Umbilical cord (tissue), 2 donors: ENCODE measurements around the gene FOXC2. TPM values are rescaled to one million over a fixed set of nuclear protein-coding genes. Genes with fewer than 3 reads are reported as not detected.

Source experiments
- DNase-seq: peaks from one replicate; pipeline ENCODE4 v3.0.0-alpha.2; 2015; ENCODE audit warnings: low spot score
- total RNA-seq: library from RNA; depleted of rRNA; stranded (reverse); fragments of >200 nt; gene quantifications from one replicate; pipeline ENCODE4 v1.2.3, GENCODE V29; 2014; ENCODE audit warnings: low replicate concordance; ENCODE audit not compliant: insufficient read depth

FOXC2 gene
- total RNA-seq, 1 donor from 2014 or later: 1.2 TPM

DNA sequence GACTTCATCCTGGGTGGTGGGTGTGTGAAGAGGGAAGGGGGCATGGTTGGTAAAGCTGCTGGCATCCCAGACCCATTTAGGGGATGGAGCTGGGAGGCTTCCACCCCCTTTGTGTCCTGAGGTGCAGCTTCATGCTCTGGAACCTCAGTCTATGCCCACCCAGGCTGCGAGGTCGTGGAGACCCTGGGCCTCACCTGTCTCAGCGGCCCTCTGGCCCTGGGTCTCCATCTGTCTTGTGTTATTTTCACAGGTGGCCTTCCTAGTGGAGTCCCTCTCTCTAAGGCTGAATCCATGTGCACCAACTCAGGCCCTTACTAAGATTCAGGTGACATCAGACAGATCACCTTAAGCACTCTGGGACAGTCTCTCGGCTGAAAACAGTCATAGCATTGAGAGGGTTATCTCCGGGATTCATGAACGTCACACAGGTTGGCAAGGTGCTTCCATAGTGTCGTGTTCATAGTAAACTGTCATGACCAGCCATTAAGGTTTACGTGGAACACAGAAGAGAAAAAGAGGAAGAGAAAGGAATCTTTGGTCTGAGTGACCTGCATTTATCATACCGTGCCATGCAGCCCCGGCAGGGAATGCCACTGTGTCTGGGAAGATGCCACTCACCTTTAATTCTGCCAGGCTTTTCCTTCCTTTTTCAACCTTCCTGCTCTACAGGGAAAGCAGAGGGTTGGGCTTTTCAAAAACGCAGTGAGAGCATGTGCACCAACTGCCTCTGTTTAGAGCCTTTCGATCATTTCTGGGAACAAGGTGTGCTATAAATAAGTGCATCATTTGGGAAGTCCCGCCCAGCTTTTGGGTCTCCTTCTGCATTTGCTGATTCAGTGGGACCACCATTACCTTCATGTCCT is 7.2 kb downstream of the FOXC2 start:
- no peak for DNase-seq

DNA sequence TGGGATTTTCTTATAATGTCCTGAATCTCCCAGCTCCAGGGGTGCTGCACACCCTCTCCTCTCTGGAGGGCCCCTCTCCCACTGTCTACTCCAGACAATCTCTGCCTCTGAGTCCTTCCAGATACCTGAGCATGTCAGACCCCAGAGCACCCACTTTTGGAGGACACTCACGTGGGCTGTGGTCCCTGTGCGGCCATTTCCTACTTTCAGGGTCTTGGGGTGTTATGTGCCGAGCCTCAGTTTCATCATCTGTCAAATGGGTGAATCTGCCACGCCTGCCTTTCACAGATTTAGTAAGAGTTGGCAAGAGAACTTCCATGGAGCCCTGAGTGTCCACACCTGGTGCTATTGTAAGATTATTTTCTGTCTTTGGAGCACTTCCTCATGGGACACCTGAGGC is 8.0 kb downstream of the FOXC2 start:
- no peak for DNase-seq

DNA sequence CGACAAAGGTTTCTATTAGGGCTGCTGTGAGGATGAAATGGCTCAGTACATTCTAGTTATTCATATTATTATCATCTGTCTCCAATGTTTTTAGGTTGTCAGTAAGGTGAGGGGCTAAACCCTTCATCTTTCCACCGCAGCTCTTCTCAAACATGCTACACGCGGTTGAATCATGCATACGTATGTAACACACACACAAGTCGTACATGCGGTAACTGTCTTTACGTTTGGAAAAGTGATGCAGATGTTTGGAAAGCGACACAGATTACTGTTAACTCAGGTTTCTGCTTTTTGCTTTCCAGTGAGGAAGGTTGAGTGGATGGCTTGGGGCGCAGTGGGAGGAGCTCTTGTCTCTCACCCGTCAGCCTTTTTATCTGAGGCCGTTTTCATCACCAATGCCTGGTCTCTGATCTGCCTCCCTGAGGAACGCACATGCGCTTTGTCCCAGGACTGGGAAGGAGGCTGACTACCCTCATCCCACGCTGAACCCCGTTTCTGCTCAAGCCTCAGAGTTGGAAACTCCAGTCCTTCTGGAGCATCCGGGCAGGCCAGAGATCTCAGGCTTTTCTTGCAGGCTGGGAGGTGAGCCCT is 8.6 kb downstream of the FOXC2 start:
- no peak for DNase-seq

DNA sequence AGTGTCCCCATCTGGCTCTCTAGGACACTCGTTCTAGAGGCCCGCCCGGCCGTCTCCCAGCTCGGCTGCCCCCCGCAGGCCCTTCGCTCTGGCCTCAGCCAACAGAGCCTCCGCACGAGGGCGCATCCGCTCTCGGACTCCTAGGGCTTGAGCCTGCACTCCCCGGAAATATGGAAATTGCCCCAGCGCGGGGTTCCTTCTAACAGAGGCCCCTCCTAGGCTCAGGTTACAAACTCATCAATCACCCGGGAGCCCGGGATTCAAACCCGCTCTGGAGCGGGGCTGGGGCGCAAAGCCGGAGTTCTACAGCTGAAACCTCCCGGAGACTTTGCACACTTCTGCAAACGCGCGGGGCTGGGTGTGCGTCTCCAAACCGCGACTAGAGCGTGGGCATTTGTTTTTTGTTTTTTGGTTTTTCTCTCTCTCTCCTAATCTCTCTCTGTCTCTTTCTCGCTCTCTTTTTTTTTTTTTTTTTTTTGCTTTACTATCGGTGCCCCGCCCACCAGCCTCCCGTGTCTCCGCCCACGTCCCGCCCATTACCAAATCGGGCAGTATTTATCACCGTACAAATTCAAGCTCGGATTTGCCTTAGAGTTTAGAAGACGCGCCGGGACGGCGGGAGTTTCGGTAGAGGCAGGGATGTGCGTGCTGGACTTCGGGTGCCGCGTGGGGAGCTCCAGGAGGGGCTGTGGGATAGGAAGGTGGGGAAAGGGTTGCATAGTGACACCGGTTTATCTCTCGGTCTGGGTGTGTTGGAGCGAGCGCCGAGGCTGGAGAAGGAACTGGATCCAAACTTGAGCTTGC is 9.3 kb downstream of the FOXC2 start:
- peak; percentile 78 for DNase-seq

DNA sequence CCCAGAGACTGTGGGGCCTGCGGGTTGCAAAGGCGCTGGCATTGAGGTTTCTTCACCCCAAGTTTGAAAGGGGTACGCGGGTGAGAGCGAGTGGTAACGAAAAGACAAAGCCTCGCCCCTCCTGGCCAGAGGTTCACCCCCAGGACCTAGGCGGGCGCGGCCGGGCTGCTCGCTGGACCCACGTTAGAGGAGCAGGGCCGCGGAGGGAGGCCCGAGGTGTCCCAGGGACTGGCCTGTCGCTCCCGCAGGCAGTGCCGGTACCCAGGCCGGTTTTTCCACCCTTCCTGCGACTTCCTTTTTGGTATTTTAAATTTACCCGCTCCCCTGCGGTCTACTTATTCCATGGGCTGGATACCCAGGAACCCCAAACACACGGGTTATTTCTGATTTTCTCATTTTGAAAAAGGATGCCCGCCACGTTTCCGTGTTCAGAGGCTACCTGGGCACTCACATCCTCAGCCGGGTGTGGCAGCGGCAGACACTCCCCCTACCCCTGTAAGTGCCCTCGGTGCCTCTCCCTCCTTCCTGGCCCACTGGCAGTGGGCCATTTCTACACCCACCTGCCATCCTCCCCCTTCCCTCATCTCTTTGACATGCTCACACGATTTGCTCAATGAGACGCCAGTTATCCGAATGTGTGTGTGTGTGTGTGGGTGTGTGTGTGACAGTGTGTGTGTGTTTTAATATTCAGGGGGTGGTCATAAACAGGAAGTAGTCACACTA is 10.1 kb downstream of the FOXC2 start:
- no peak for DNase-seq

DNA sequence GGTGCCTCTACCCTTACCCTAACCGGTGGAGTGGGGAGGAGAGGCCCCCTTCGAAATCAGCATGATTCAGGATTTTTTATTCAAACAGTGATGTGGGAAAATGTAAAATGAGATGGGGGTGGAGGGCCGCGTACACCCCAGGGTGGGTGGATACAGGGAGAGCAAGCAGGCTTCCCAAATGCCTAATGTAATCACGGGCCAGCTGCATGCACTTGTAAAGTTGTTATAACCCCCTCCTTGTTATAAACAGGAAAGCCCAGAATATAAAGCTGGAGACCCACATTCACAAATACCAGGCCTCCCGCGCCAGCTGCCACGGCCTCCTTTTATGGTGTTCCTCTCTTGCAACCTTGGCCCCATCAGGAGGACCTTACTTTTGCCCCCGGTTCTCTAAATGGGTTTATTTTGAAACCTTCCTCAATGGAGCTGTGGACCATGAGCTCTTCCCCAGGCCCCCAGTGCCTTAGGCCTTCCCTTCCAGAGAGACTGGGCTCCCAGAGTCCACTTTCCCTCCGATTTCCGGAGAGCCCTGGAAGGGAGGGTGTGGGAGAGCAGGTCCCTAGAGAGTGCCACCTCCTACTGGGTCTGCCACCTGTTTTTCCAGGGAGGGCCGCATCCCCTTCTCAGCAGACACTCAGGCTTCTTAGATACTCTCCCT is 10.8 kb downstream of the FOXC2 start:
- no peak for DNase-seq

DNA sequence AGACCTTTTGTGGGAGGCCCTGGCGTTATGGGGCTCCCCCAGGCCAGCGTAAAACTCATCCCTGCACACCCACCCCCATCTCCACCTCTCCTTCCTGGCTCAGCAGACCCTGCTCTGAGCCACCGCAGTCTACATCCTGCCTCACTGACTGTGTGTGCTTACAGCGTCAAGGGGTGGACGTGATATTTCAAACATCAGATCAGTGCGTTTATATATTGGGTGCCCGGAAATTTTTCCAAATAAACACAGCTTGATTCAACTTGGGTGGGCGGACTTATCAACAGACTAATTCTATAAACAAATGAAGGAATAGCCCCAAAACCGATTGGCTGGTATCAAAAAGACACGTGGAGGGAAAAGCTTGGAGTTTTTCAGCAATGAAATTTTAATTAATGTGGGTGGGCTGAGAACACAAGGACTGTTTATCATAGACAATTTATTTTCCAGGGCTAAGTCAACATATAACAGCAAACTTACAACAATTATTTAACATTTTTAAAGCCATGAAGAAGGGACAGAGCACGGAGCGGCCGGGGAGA is 11.5 kb downstream of the FOXC2 start, which contains the start of gene FOXL1:
Gene FOXL1, plus strand, starts transcription at position 489 of the 539 bp plus-strand sequence. CDS start 175 bp downstream, outside the sequence.
- no peak for DNase-seq

DNA sequence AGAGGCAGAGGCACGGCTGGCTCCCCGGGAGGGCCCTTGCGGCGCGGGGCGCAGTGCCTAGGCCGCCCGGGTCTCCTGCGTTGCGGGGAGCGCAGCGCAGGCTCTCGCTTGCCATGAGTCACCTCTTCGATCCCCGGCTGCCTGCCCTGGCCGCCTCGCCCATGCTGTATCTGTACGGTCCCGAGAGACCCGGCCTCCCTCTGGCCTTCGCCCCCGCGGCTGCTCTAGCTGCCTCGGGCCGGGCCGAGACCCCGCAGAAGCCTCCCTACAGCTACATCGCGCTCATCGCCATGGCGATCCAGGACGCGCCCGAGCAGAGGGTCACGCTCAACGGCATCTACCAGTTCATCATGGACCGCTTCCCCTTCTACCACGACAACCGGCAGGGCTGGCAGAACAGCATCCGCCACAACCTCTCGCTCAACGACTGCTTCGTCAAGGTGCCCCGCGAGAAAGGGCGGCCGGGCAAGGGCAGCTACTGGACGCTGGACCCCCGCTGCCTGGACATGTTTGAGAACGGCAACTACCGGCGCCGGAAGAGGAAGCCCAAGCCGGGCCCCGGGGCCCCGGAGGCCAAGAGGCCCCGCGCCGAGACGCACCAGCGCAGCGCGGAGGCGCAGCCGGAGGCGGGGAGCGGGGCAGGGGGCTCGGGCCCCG is 12.1 kb downstream of the FOXC2 start:
- DNase-seq: no peak

DNA sequence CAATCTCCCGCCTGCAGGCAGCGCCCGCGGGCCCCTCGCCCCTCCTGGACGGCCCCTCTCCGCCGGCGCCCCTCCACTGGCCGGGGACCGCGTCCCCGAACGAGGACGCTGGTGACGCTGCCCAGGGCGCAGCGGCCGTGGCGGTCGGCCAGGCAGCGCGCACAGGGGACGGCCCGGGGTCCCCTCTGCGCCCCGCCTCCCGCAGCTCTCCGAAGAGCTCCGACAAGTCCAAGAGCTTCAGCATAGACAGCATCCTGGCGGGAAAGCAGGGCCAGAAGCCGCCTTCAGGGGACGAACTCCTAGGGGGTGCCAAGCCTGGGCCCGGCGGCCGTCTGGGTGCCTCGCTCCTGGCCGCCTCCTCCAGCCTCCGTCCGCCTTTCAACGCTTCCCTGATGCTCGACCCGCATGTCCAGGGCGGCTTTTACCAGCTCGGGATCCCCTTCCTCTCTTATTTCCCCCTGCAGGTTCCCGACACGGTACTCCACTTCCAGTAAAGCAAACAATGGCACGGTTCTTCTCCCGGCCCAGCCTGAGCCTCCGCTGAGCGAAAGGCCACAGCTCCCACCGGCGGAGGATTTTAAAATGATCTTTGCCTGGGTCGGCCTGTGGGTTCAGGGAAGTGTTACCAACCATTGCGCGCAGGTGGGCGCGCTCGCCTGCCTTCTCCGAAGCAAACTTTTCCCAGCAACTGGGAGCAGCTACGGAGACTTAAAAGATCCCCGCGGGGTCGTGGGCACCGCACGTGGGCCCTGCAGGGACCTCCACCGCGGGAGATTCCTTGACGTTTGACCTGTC is 12.8 kb downstream of the FOXC2 start:
- no peak for DNase-seq

DNA sequence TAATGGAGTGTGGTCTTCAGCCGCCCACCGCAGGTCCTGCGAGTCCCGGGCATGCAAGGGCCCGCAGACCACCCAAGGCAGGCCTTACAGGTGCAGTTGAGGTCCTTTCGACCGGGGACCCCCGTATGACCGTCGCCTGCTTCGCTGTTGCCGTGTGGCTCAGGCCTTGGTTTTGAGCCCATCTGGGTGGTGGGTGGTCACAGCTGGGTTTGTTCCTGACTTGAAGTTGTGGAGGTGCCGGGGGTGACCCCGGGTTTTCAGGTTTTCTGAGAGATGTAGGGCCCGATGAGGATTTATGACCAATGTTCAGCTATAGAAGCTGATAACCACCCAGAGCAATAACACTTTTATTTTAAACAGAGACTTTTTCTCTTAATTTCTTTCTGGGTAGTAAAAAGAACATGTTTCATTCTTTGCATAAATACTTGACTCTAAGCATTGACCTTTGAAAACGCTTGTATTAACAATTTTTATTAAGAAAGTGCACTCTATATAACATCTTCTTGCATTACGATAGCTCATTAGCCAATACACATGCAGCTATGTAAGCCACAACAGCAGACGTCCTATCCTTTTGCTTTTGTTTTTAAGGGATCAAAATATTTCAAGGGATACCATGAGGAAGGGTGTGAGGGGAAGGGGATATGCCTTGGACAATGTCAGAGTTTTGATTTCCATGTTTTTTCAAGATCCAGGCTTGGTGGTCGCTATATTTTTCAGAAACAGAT is 13.6 kb downstream of the FOXC2 start:
- no peak for DNase-seq

DNA sequence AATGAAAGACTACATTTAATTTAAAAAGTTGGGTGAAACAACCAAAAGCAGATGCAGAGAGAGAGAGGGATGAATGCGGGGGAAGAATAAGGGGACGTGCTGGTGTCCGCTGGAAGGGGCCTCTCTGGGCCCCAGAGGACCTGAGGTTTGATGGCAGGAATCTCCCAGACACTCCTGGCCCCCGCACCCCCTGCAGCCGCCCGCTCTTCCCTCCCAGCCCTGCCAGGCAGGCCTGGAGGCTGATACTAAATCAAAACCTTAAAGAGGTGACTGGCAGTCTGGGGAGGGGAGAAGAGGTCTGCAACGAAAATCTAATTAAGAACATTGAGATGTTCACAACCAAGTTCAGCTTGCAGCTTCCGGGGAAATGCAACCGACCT is 14.2 kb downstream of the FOXC2 start:
- DNase-seq: no peak

DNA sequence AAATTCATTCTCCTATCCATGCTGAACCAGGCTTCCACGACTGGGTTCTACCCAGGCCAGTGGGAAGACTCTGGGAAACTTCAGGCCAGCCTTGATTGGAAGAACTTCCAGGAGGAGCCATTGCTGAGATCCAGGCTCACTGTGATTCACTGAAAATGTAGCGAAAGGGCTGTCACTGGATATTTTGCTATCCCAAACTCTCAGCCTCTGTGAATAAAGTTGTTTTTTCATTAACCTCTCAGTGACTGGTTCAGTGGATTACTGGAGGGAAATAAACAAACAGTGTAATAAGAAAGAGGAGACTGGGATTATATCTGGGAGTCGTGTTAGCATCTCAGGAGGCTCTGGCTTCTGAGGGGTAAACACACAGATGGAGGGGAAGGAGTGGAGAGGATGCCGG is 14.8 kb downstream of the FOXC2 start:
- DNase-seq: no peak

DNA sequence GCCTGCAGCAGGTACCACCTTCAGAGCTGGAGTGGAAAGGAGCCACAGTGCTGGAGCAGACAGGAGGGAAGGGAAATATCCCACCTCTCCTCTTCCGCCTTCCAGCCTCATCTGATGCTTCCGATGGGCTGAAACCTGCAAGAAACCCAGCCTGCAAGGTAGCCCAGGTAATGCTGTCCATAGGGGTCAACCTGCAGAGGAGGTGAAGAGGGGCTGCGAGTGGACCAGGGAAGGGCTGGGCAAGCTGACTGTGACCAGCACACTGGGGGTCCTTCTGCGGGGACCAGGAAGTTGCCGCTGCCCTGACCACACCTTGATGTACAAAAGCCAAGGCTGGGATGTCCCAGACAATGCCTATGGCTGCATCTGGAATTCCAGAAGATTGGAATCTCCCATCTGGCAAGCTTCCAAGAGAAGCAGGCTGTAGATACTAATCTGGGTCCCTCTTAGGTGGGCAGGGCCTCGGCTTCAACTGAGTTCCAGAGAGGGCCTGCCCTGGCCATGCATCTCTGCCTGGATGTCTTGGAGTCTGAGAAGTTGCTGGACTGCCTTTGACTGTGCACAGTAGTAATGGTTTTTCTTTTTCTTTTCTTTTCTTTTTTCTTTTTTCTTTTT is 17.5 kb downstream of the FOXC2 start:
- DNase-seq: no peak

DNA sequence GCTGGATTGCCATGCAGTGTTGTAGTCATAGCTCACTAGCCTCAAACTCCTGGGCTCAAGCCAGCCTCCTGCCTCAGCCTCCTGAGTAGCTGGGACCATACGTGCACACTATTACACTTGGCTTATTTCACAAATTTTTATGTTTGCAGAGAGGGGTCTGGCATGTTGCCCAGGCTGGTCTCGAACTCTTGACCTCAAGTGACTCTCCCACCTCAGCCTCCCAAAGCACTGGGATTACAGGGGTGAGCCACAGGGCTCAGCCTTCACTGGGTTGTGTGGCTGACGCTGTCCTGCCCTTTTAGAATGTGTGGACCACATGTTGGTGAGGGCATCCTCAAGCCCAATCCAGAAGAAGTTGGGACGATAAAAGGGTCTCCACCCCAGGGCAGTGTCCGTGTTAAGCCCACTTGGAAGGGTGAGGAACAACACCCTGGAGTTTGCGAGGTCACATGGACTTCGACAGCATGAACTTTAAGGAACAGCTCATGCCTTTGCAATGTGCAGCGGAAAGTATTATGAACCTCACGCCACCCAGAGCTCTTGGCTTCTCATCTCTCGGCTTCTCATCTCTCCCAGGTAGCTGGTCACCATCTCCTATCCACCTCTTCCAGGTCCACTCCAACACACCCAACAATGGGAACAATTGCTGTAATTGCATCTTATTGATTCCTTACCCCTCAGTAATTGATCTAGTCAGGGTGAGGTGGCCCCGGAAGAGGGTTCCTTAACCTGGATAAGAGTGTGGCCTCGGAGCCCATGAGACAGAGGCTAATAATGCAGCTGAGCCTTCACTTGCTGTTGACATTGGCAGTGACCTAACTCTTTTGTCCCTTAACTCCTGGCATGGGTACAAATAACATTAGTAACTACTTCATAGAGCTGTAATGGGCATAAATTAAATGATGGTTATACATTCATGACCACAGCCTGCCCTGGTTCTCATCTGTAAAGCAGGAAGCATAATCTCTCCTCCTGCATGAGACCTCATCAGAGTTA is 18.4 kb downstream of the FOXC2 start:
- DNase-seq: no peak

DNA sequence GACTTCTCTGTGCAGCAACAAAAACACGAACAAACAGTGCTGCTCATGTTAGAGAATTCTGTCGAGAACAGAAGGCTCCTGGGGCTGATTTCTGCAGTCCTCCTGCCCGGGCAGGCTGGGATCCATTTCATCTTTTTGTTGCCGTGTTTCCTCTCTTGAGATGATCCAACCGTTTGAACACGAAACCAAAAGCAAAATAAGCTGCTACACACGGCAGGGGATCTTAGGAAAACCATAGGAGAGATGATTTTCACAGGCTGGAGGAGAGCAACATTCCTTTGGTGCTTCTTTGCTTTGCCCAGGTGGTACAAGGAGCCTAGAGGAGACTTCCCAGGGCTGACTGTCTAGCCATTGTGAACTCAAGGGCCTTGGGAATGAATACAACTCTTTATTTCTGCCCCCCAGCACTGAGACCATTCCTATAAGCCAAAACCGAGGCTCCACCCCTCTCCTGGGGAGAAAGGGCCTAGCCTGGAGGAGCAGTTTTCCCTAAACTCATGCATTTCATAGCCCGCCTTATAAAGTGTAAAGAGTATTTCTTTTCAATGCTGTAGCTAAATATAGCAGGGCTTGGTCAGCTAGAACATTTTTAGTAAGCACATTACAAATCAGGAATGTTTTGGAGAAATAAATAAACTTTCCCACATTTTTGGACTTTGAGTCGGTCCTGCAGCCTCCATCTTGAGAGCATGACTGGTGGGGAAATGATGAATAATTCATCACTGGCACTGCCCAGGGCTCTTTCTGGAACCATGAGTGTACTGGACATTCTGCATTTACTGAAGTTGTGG is 19.4 kb downstream of the FOXC2 start:
- DNase-seq: no peak

DNA sequence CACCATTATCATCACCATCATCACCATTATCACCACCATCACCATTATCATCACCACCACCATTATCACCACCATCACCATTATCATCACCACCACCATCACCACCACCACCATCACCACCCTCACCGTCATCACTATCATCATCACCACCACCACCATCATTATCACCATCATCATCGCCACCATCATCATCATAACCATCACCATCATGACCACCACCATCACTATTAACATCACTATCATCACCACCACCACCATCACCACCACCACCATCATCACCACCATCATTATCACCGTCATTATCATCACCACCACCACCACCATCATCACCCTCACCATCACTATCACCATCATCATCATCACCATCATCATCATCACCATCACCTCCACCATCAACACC is 20.9 kb downstream of the FOXC2 start:
- no peak for DNase-seq
